GM12878 (cell line): Measurements from ENCODE around the gene GRM3. TPM values are rescaled to one million over a fixed set of nuclear protein-coding genes. Genes with fewer than 3 reads are reported as not detected.

Experiments
- ATAC-seq: fragments of 200-7000 bp; cut with Tn5 transposase; 3 replicates; pipeline ENCODE4 v1.9.1; 2020; ENCODE audit warnings: mild to moderate bottlenecking, moderate library complexity
- BruUV-seq: library from RNA; stranded (reverse); fragments of 400-500 nt; replicated peaks from 2 replicates; lab custom pipeline; 2021; lab: Mats Ljungman, UMichigan
- CTCF ChIA-PET: fragments of 300-600 bp; sonication (Branson Sonifier 250); formaldehyde crosslinking; extraction: SDS; loops from one replicate; lab custom pipeline; 2021; ENCODE audit warnings: inconsistent platforms; lab: Yijun Ruan, JAX
- POLR2A ChIA-PET: fragments of 350-600 bp; formaldehyde crosslinking; extraction: SDS; loops from one replicate; lab custom pipeline; 2021; ENCODE audit warnings: inconsistent platforms; lab: Charles Lee
- RAD21 ChIA-PET: fragments of 300-600 bp; sonication (Branson Sonifier 250); formaldehyde crosslinking; loops from one replicate; lab custom pipeline; 2023; ENCODE audit warnings: antibody characterized with exemption; ENCODE audit not compliant: unreplicated experiment; lab: Charles Lee
- SMC1A ChIA-PET: fragments of 300-600 bp; sonication (Branson Sonifier 250); formaldehyde crosslinking; loops from one replicate; lab custom pipeline; 2023; ENCODE audit not compliant: unreplicated experiment, uncharacterized antibody; lab: Charles Lee
- DNase-seq: peaks from one replicate; pipeline ENCODE4 v3.0.0-alpha.2; 2011; ENCODE audit warnings: low read depth, low spot score
- FAIRE-seq: peaks from 3 replicates; lab custom pipeline; 2011; peaks lifted over from hg19 to GRCh38; lab: Jason Lieb, UNC
- H2AFZ ChIP-seq: 2 replicates; pipeline ENCODE4 v1.6.0; 2011; ENCODE audit warnings: low read depth, low read length, control low read depth; ENCODE audit not compliant: control insufficient read depth
- H3K27ac ChIP-seq: 2 replicates; pipeline ENCODE4 v1.5.1; 2011; ENCODE audit warnings: control low read depth; ENCODE audit not compliant: control insufficient read depth, insufficient read depth
- H3K27me3 ChIP-seq, 2 experiments: replicated peaks in 1 of 2; 2 replicates each; pipeline versions ENCODE4 v1.6.0 to v1.6.1; 2011; ENCODE audit warnings: low read length in 1 of 2; ENCODE audit not compliant: control insufficient read depth in 2 of 2, insufficient read depth in 2 of 2
- H3K36me3 ChIP-seq, 2 experiments: 2 replicates each; pipeline ENCODE4 v1.5.1; 2011; ENCODE audit warnings: low read length in 1 of 2; ENCODE audit not compliant: control insufficient read depth in 2 of 2, insufficient read depth in 2 of 2
- H3K4me1 ChIP-seq: 2 replicates; pipeline ENCODE4 v1.6.1; 2011; ENCODE audit warnings: mild to moderate bottlenecking, low read length, moderate library complexity, mixed read lengths; ENCODE audit not compliant: control insufficient read depth, insufficient read depth
- H3K4me2 ChIP-seq: 2 replicates; pipeline ENCODE4 v1.6.0; 2011; ENCODE audit warnings: control low read depth; ENCODE audit not compliant: control insufficient read depth, insufficient read depth
- H3K4me3 ChIP-seq: fragments of 200-600 bp; sonication (generic); 2 replicates; pipeline ENCODE4 v1.5.1; 2016
- H3K79me2 ChIP-seq: 2 replicates; pipeline ENCODE4 v1.6.0; 2011; ENCODE audit warnings: low read length; ENCODE audit not compliant: control insufficient read depth, insufficient read depth
- H3K9ac ChIP-seq: 2 replicates; pipeline ENCODE4 v1.8.0; 2011; ENCODE audit warnings: low read length, control low read depth, mixed read lengths; ENCODE audit not compliant: control insufficient read depth, insufficient read depth
- H3K9me3 ChIP-seq: replicated peaks from 3 replicates; pipeline ENCODE4 v1.5.1; 2011; ENCODE audit warnings: mild to moderate bottlenecking, low read length; ENCODE audit not compliant: control insufficient read depth, insufficient read depth
- H4K20me1 ChIP-seq: 2 replicates; pipeline ENCODE4 v1.6.0; 2011; ENCODE audit not compliant: control insufficient read depth, insufficient read depth
- CHD1 ChIP-seq: IDR thresholded peaks from 2 replicates; pipeline ENCODE4 v1.6.1; 2012; ENCODE audit warnings: low read depth, low read length, improper control_type of control experiment
- DPF2 ChIP-seq: fragments of 450-650 bp; IDR thresholded peaks from 2 replicates; pipeline ENCODE4 v1.6.1; 2017; ENCODE audit warnings: mild to moderate bottlenecking
- E2F4 ChIP-seq: IDR thresholded peaks from 2 replicates; pipeline ENCODE4 v1.6.1; 2012; ENCODE audit warnings: low read depth, low read length, improper control_type of control experiment
- IRF4 ChIP-seq: IDR thresholded peaks from 2 replicates; pipeline ENCODE4 v1.6.1; 2011; ENCODE audit warnings: low read depth, low read length
- NBN ChIP-seq: fragments of 450-650 bp; IDR thresholded peaks from 2 replicates; pipeline ENCODE4 v1.6.1; 2016
- PAX5 ChIP-seq: IDR thresholded peaks from 2 replicates; pipeline ENCODE4 v1.6.1; 2011; ENCODE audit warnings: low read depth, low read length, borderline replicate concordance
- RAD51 ChIP-seq: fragments of 450-650 bp; IDR thresholded peaks from 2 replicates; pipeline ENCODE4 v1.6.1; 2016; ENCODE audit warnings: moderate library complexity, mild to moderate bottlenecking, inconsistent platforms
- REST ChIP-seq: IDR thresholded peaks from 2 replicates; pipeline ENCODE4 v1.6.1; 2012; ENCODE audit warnings: mild to moderate bottlenecking, low read depth, low read length
- YBX1 ChIP-seq: fragments of 450-650 bp; IDR thresholded peaks from 2 replicates; pipeline ENCODE4 v1.6.1; 2016; ENCODE audit warnings: antibody characterized with exemption
- WGBS: methylation state at CpG from one replicate; pipeline ENCODE4 v1.1.6; 2016; ENCODE audit warnings: low lambda C conversion rate; ENCODE audit not compliant: insufficient replicate concordance, insufficient coverage; ENCODE audit errors: missing lambda C conversion rate; 5-methylcytosine and 5-hydroxymethylcytosine counted together
- in situ Hi-C: fragments of 300-500 bp; cut with MboI; formaldehyde crosslinking; loops from 9 replicates; pipeline ENCODE4 v1.14.3; 2018; ENCODE audit warnings: mixed read lengths
- intact Hi-C: fragments of 100-400 bp; cut with micrococcal nuclease; formaldehyde crosslinking; loops from one replicate; pipeline ENCODE4 v1.14.2; 2022; ENCODE audit not compliant: unreplicated experiment
- polyA plus RNA-seq, 11 experiments: library from polyadenylated mRNA; depleted of rRNA in 4 of 11; unstranded in 6 of 11; stranded (reverse) in 5 of 11; fragments of >200 nt; fragmentation: Nextera tagmentation in 4 of 11; fragmentation: Illumina TruSeq in 1 of 11; extraction: Ambion mirVana in 4 of 11; extraction: Trizol in 1 of 11; gene quantifications; 1 replicate in 1 of 11; 2 replicates in 10 of 11; pipeline versions ENCODE4 v1.2.1 to v1.2.3, GENCODE V29; 2011 to 2016; ENCODE audit warnings: inconsistent platforms in 2 of 11, missing spikeins in 2 of 11, low read depth in 1 of 11
- total RNA-seq, 4 experiments: library from RNA; depleted of rRNA in 3 of 4; stranded (reverse); fragments of >200 nt in 3 of 4; fragmentation: Illumina TruSeq in 1 of 4; extraction: Trizol in 1 of 4; gene quantifications; 2 replicates each; pipeline versions ENCODE4 v1.2.1 to v1.2.3, GENCODE V29; 2013 to 2021
- TF ChIP-seq, protein P1 (sequence below): IDR thresholded peaks from 2 replicates; pipeline ENCODE4 v1.6.1; 2011; ENCODE audit warnings: low read depth, mild to moderate bottlenecking, low read length, moderate library complexity, borderline replicate concordance; ENCODE audit errors: extremely low read depth
- TF ChIP-seq, protein P2 (sequence below): fragments of 150-350 bp; IDR thresholded peaks from 2 replicates; pipeline ENCODE4 v1.6.1; 2014; ENCODE audit warnings: mild to moderate bottlenecking, low read depth, low read length
- TF ChIP-seq, protein P3 (sequence below): fragments of 450-650 bp; conservative IDR thresholded peaks from 2 replicates; pipeline ENCODE4 v1.6.1; 2017; ENCODE audit warnings: mild to moderate bottlenecking, moderate library complexity

The GRM3 gene
- total and polyA plus RNA-seq, 10 of the 15 experiments (the other 5 are each of a cell fraction or from before 2014, with no cell fraction given), result 0.03 to 0.49 (median 0.15) TPM; not detected in 1

- TF ChIP-seq CHD1 (no peak), YBX1 (no peak), IRF4 (no peak), DPF2 (no peak), NBN (no peak), RAD51 (no peak), PAX5 (no peak), REST (no peak)
- TF ChIP-seq, protein P1, sequence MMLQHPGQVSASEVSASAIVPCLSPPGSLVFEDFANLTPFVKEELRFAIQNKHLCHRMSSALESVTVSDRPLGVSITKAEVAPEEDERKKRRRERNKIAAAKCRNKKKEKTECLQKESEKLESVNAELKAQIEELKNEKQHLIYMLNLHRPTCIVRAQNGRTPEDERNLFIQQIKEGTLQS, result no peak
Measured at GRCh38 chr7:86846494-86847190, 202.9 kb downstream of the GRM3 start (continued).

DNA sequence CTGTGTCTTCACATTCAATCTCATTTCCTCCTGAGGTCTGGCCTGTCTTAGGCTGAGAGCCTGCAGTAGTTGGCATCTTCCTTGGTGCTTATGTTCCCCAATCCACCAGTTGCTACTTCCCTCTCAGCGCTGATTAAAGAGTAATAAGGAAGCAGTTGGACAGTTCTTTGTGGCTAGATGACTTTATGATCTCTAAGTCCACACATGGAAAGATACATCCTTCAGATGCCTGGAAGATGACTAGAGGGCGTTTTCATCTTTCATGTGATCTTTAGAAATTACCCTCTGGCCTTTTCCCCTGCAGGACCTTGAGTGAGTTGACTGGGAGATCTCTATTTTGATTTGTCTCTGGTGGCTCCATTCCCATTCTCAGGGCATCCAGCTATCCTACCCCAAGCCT lies 204.5 kb downstream of the GRM3 start:
- Histone ChIP-seq H3K27ac (no peak overlapping the region), H3K79me2 (no peaks in the 10 kb centered on the region), H3K4me1 (no peaks in the 10 kb centered on the region), H4K20me1 (no peaks in the 10 kb centered on the region; the same call in 1 of the 2 replicates), H2AFZ (no peak overlapping the region), H3K4me3 (no peak overlapping the region), H3K9ac (no peak overlapping the region), H3K9me3 (no peaks in the 10 kb centered on the region), H3K27me3 (no peaks in the 10 kb centered on the region), H3K36me3 (no peaks in the 10 kb centered on the region), H3K4me2 (no peak overlapping the region)
- FAIRE-seq, result no peak
- TF ChIP-seq, protein P2, sequence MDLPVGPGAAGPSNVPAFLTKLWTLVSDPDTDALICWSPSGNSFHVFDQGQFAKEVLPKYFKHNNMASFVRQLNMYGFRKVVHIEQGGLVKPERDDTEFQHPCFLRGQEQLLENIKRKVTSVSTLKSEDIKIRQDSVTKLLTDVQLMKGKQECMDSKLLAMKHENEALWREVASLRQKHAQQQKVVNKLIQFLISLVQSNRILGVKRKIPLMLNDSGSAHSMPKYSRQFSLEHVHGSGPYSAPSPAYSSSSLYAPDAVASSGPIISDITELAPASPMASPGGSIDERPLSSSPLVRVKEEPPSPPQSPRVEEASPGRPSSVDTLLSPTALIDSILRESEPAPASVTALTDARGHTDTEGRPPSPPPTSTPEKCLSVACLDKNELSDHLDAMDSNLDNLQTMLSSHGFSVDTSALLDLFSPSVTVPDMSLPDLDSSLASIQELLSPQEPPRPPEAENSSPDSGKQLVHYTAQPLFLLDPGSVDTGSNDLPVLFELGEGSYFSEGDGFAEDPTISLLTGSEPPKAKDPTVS, result no peak
- no peak for TF ChIP-seq E2F4
- TF ChIP-seq, protein P3, sequence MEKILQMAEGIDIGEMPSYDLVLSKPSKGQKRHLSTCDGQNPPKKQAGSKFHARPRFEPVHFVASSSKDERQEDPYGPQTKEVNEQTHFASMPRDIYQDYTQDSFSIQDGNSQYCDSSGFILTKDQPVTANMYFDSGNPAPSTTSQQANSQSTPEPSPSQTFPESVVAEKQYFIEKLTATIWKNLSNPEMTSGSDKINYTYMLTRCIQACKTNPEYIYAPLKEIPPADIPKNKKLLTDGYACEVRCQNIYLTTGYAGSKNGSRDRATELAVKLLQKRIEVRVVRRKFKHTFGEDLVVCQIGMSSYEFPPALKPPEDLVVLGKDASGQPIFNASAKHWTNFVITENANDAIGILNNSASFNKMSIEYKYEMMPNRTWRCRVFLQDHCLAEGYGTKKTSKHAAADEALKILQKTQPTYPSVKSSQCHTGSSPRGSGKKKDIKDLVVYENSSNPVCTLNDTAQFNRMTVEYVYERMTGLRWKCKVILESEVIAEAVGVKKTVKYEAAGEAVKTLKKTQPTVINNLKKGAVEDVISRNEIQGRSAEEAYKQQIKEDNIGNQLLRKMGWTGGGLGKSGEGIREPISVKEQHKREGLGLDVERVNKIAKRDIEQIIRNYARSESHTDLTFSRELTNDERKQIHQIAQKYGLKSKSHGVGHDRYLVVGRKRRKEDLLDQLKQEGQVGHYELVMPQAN, result no peak
- DNase-seq, result no peak
- BruUV-seq, result no TSS peak
- SMC1A ChIA-PET, result no interaction called here
- RAD21 ChIA-PET, result no interaction called here
- POLR2A ChIA-PET, result no interaction called here
- 50% methylated on average over 2 of the region's 2 CpGs for WGBS
- intact Hi-C loops (no loop called here), in situ Hi-C loops (no loop called here)
- CTCF ChIA-PET, result no interaction called here
- no peak for ATAC-seq
